Tibial artery (tissue), 4 donors: ENCODE measurements around the gene CHST1.
A peak's percentile ranks its signal among the peaks of the same experiment; 100 is the strongest.

Experiments used
- DNase-seq, 2 donors: peaks; one replicate each; pipeline ENCODE4 v3.0.0-alpha.2; 2019
- H3K27ac ChIP-seq, 2 donors: fragments of 200-600 bp; sonication (generic) in 1 of 2; 1 replicate in 1 of 2; 2 replicates in 1 of 2; pipeline ENCODE4 v1.5.1; 2018 to 2019; ENCODE audit warnings: mild to moderate bottlenecking in 1 of 2
- H3K27me3 ChIP-seq, 2 donors: fragments of 200-600 bp; sonication (generic) in 1 of 2; one replicate each; pipeline versions ENCODE4 v1.5.1 to v1.6.0; 2016 to 2019
- H3K36me3 ChIP-seq, 3 donors: fragments of 200-600 bp; sonication (generic) in 2 of 3; one replicate each; pipeline ENCODE4 v1.5.1; 2016 to 2019; ENCODE audit warnings: mild to moderate bottlenecking in 2 of 3
- H3K4me1 ChIP-seq, 4 donors: fragments of 200-600 bp; sonication (generic) in 2 of 4; 1 replicate in 3 of 4; 2 replicates in 1 of 4; pipeline ENCODE4 v1.5.1; 2016 to 2019
- H3K4me3 ChIP-seq, 2 donors: fragments of 200-600 bp; sonication (generic) in 1 of 2; 1 replicate in 1 of 2; 2 replicates in 1 of 2; pipeline ENCODE4 v1.5.1; 2018 to 2019; ENCODE audit warnings: mild to moderate bottlenecking in 2 of 2
- H3K9me3 ChIP-seq, 3 donors: fragments of 200-600 bp; sonication (generic) in 1 of 3; one replicate each; pipeline ENCODE4 v1.5.1; 2016 to 2019
- intact Hi-C: fragments of 100-400 bp; cut with DNase I; formaldehyde crosslinking; loops from one replicate; pipeline ENCODE4 v1.15.0; 2023; ENCODE audit warnings: low total_unique reads
- TF ChIP-seq, protein P1 (sequence below), 2 experiments: fragments of 200-600 bp in 1 of 2; fragments of 450-650 bp in 1 of 2; IDR thresholded peaks; one replicate each; pipeline ENCODE4 v1.5.1; 2017 to 2019; ENCODE audit warnings: antibody characterized with exemption in 2 of 2, mild to moderate bottlenecking in 1 of 2, moderate library complexity in 1 of 2

CHST1 gene

GRCh38 chr11:45704133-45704532 is 38.7 kb upstream of the CHST1 start:
- intact Hi-C loops = no loop called here
- Histone ChIP-seq H3K27ac (no peak overlapping the region), H3K4me3 (no peak overlapping the region), H3K9me3 (no peaks in the 10 kb centered on the region), H3K4me1 (no peaks in the 10 kb centered on the region), H3K27me3 (peaks cover 0 to 14% of the 10 kb centered on the region in 2 donors), H3K36me3 (no peaks in the 10 kb centered on the region)
- no peak for DNase-seq
- TF ChIP-seq, protein P1, sequence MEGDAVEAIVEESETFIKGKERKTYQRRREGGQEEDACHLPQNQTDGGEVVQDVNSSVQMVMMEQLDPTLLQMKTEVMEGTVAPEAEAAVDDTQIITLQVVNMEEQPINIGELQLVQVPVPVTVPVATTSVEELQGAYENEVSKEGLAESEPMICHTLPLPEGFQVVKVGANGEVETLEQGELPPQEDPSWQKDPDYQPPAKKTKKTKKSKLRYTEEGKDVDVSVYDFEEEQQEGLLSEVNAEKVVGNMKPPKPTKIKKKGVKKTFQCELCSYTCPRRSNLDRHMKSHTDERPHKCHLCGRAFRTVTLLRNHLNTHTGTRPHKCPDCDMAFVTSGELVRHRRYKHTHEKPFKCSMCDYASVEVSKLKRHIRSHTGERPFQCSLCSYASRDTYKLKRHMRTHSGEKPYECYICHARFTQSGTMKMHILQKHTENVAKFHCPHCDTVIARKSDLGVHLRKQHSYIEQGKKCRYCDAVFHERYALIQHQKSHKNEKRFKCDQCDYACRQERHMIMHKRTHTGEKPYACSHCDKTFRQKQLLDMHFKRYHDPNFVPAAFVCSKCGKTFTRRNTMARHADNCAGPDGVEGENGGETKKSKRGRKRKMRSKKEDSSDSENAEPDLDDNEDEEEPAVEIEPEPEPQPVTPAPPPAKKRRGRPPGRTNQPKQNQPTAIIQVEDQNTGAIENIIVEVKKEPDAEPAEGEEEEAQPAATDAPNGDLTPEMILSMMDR (IDR thresholded peaks at IDR 0.05) = no peak

DNA sequence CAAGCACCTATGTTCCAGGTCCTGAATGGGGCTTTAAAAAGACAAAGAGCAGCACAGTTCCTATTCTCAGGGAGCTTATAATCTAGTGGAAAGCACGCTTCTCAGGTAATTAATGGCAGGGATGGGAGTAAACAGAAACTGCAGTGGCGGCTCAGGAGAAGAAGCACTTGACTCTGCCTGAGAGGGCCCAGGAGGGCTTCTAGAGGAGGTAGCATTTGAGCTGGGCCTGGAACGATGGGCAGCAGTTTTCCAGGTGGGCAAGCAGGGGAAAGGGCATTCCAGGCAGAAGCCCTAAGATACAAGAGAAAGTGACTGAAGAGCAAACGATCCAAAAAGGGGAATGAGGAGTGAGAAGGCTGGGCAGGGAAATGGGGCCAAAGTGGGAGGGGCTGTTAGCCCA is 37.1 kb upstream of the CHST1 start:
- H3K9me3 ChIP-seq = no peaks in the 10 kb centered on the region
- no peak overlapping the region for H3K4me3 ChIP-seq
- no peak for DNase-seq
- H3K27ac ChIP-seq = no peak overlapping the region
- intact Hi-C loops = no loop called here
- no peaks in the 10 kb centered on the region for H3K36me3 ChIP-seq
- H3K27me3 ChIP-seq = peaks cover 0 to 10% of the 10 kb centered on the region in 2 donors
- no peaks in the 10 kb centered on the region for H3K4me1 ChIP-seq
- TF ChIP-seq, protein P1 (IDR thresholded peaks at IDR 0.05) = no peak

- Histone ChIP-seq H3K36me3 (no peaks in the 10 kb centered on the region), H3K27ac (no peak overlapping the region), H3K27me3 (no peaks in the 10 kb centered on the region), H3K4me1 (no peaks in the 10 kb centered on the region), H3K9me3 (no peaks in the 10 kb centered on the region), H3K4me3 (no peak overlapping the region)
- TF ChIP-seq, protein P1 (IDR thresholded peaks at IDR 0.05) = no peak
- peak in 1 of 2 donors; percentile 38 for DNase-seq
- intact Hi-C loops = no loop called here
These were observed 33.5 kb upstream of the CHST1 start for GRCh38 chr11:45698777-45699497.

- no peak for DNase-seq
- H3K4me1 ChIP-seq = no peaks in the 10 kb centered on the region
- H3K27ac ChIP-seq = no peak overlapping the region
- no peaks in the 10 kb centered on the region for H3K9me3 ChIP-seq
- H3K36me3 ChIP-seq = no peaks in the 10 kb centered on the region
- TF ChIP-seq, protein P1 (IDR thresholded peaks at IDR 0.05) = no peak
- intact Hi-C loops = no loop called here
- no peaks in the 10 kb centered on the region for H3K27me3 ChIP-seq
- H3K4me3 ChIP-seq = no peak overlapping the region
These were observed 27.5 kb upstream of the CHST1 start for GRCh38 chr11:45692808-45693453.

- TF ChIP-seq, protein P1 (IDR thresholded peaks at IDR 0.05) = no peak
- H3K9me3 ChIP-seq = no peaks in the 10 kb centered on the region
- H3K27ac ChIP-seq = no peak overlapping the region
- H3K36me3 ChIP-seq = no peaks in the 10 kb centered on the region
- intact Hi-C loops = no loop called here
- DNase-seq = no peak
- H3K4me1 ChIP-seq = no peaks in the 10 kb centered on the region
- no peak overlapping the region for H3K4me3 ChIP-seq
- H3K27me3 ChIP-seq = peaks cover 0 to 9% of the 10 kb centered on the region in 2 donors
These were observed 23.1 kb upstream of the CHST1 start for GRCh38 chr11:45688472-45689033.
